GM23338 (cell line): Measurements from ENCODE around the gene ASCL2. TPM values are rescaled to one million over a fixed set of nuclear protein-coding genes. Genes with fewer than 3 reads are reported as not detected.

Experiments
- ATAC-seq: fragments of 200-7000 bp; cut with Tn5 transposase; 3 replicates; pipeline ENCODE4 v1.9.1; 2020
- DNase-seq: peaks from one replicate; pipeline ENCODE4 v3.0.0-alpha.2; 2015; ENCODE audit warnings: low spot score
- H2AFZ ChIP-seq: fragments of 200-600 bp; sonication (generic); 2 replicates; pipeline ENCODE4 v1.8.0; 2016; ENCODE audit warnings: antibody characterized with exemption, mild to moderate bottlenecking, moderate library complexity
- H3F3A ChIP-seq: fragments of 200-600 bp; sonication (generic); replicated peaks from 2 replicates; pipeline ENCODE4 v1.8.0; 2017; ENCODE audit warnings: antibody characterized with exemption, mixed run types, low read depth
- H3K27ac ChIP-seq: fragments of 200-600 bp; sonication (generic); 2 replicates; pipeline ENCODE4 v1.6.1; 2016; ENCODE audit warnings: low read depth
- H3K27me3 ChIP-seq: fragments of 200-600 bp; sonication (generic); 2 replicates; pipeline ENCODE4 v1.8.0; 2016; ENCODE audit warnings: mild to moderate bottlenecking, mixed run types, moderate library complexity; ENCODE audit not compliant: insufficient read depth
- H3K36me3 ChIP-seq: fragments of 200-600 bp; sonication (generic); 2 replicates; pipeline ENCODE4 v1.8.0; 2016; ENCODE audit warnings: mild to moderate bottlenecking; ENCODE audit not compliant: insufficient read depth
- H3K4me1 ChIP-seq: fragments of 200-600 bp; sonication (generic); 2 replicates; pipeline ENCODE4 v1.8.0; 2016; ENCODE audit warnings: mild to moderate bottlenecking, moderate library complexity; ENCODE audit not compliant: insufficient read depth
- H3K4me2 ChIP-seq: fragments of 200-600 bp; sonication (generic); 2 replicates; pipeline ENCODE4 v1.7.1; 2017; ENCODE audit warnings: mixed run types
- H3K4me3 ChIP-seq: fragments of 200-600 bp; sonication (generic); 2 replicates; pipeline ENCODE4 v1.6.1; 2016; ENCODE audit warnings: mixed run types
- H3K79me2 ChIP-seq: fragments of 200-600 bp; sonication (generic); replicated peaks from 2 replicates; pipeline ENCODE4 v1.8.0; 2017; ENCODE audit warnings: mild to moderate bottlenecking; ENCODE audit not compliant: insufficient read depth
- H3K9me2 ChIP-seq: fragments of 200-600 bp; sonication (generic); 2 replicates; pipeline ENCODE4 v1.8.0; 2017; ENCODE audit not compliant: insufficient read depth
- H4K20me1 ChIP-seq: fragments of 200-600 bp; sonication (generic); replicated peaks from 2 replicates; pipeline ENCODE4 v1.8.0; 2017; ENCODE audit warnings: mild to moderate bottlenecking; ENCODE audit not compliant: insufficient read depth
- H3K27ac Mint-ChIP-seq: 2 replicates; pipeline ENCODE4 v1.8.0; 2020; ENCODE audit warnings: inconsistent platforms, mild to moderate bottlenecking, moderate library complexity, mixed read lengths
- H3K27me3 Mint-ChIP-seq: 3 replicates; pipeline ENCODE4 v1.8.0; 2022; ENCODE audit warnings: low read depth, mild to moderate bottlenecking, moderate library complexity, mixed read lengths, inconsistent platforms; ENCODE audit not compliant: insufficient read depth, poor library complexity
- H3K36me3 Mint-ChIP-seq: 3 replicates; pipeline ENCODE4 v1.8.0; 2021; ENCODE audit warnings: low read depth, mild to moderate bottlenecking, inconsistent platforms, moderate library complexity, mixed read lengths
- H3K4me1 Mint-ChIP-seq: 3 replicates; pipeline ENCODE4 v1.8.0; 2020; ENCODE audit warnings: mild to moderate bottlenecking, inconsistent platforms, mixed read lengths
- H3K4me3 Mint-ChIP-seq: 3 replicates; pipeline ENCODE4 v1.8.0; 2021; ENCODE audit warnings: moderate library complexity, mild to moderate bottlenecking, inconsistent platforms, mixed read lengths
- H3K9me3 Mint-ChIP-seq: 3 replicates; pipeline ENCODE4 v1.8.0; 2020; ENCODE audit warnings: moderate library complexity, mild to moderate bottlenecking, inconsistent platforms, mixed read lengths
- CREB1 ChIP-seq: fragments of 250-450 bp; sonication (Bioruptor Pico); IDR thresholded peaks from 2 replicates; pipeline ENCODE4 v1.5.0; 2020; ENCODE audit warnings: low read depth, mild to moderate bottlenecking, moderate library complexity
- CTCF ChIP-seq, 2 experiments: fragments of 200-600 bp in 1 of 2; sonication (generic) in 1 of 2; conservative IDR thresholded peaks; 2 replicates each; pipeline versions ENCODE4 v1.5.1 to v1.6.1; 2016 to 2017; ENCODE audit warnings: antibody characterized with exemption in 2 of 2, low read depth in 2 of 2, mild to moderate bottlenecking in 2 of 2, moderate library complexity in 1 of 2
- ETS1 ChIP-seq: IDR thresholded peaks from 2 replicates; pipeline ENCODE4 v1.6.1; 2016; ENCODE audit warnings: antibody characterized with exemption
- EZH2 ChIP-seq: fragments of 200-600 bp; sonication (generic); IDR thresholded peaks from one replicate; pipeline ENCODE4 v1.8.0; 2017; ENCODE audit warnings: antibody characterized with exemption, mild to moderate bottlenecking, low read depth; ENCODE audit not compliant: unreplicated experiment
- JUNB ChIP-seq: IDR thresholded peaks from one replicate; pipeline ENCODE4 v1.6.1; 2016; ENCODE audit warnings: antibody characterized with exemption; ENCODE audit not compliant: unreplicated experiment
- NANOG ChIP-seq: IDR thresholded peaks from 2 replicates; pipeline ENCODE4 v1.6.1; 2016; ENCODE audit warnings: antibody characterized with exemption, borderline replicate concordance
- REST ChIP-seq: IDR thresholded peaks from one replicate; pipeline ENCODE4 v1.6.1; 2018; ENCODE audit warnings: antibody characterized with exemption; ENCODE audit not compliant: unreplicated experiment
- STAT1 ChIP-seq: IDR thresholded peaks from one replicate; pipeline ENCODE4 v1.6.1; 2016; ENCODE audit warnings: antibody characterized with exemption; ENCODE audit not compliant: unreplicated experiment
- ZNF114 ChIP-seq: fragments of 250-450 bp; sonication (Bioruptor Pico); IDR thresholded peaks from 2 replicates; pipeline ENCODE4 v1.5.0; 2020; ENCODE audit warnings: mild to moderate bottlenecking, moderate library complexity
- ZNF331 ChIP-seq: fragments of 250-450 bp; sonication (Bioruptor Pico); IDR thresholded peaks from 2 replicates; pipeline ENCODE4 v1.5.0; 2020; ENCODE audit warnings: low read depth, mild to moderate bottlenecking, moderate library complexity
- ZNF462 ChIP-seq: fragments of 250-450 bp; sonication (Bioruptor Pico); IDR thresholded peaks from 2 replicates; pipeline ENCODE4 v1.5.0; 2020; ENCODE audit warnings: mild to moderate bottlenecking, moderate library complexity
- polyA plus RNA-seq: library from polyadenylated mRNA; unstranded; fragments of >200 nt; fragmentation: Nextera tagmentation; extraction: Ambion mirVana; gene quantifications from 2 replicates; pipeline ENCODE4 v1.2.1, GENCODE V29; 2016
- total RNA-seq: library from RNA; depleted of rRNA; stranded (reverse); fragments of >200 nt; shearing (Covaris generic); gene quantifications from 2 replicates; pipeline ENCODE4 v1.2.3, GENCODE V29; 2014

Gene ASCL2
- total and polyA plus RNA-seq, 2 experiments from 2014 or later, result 0.57 to 1.6 TPM

- peaks cover 2% of the 10 kb centered on the region; the same call in 2 of the 3 replicates for H3K4me1 Mint-ChIP-seq
- H4K20me1 ChIP-seq, result no peaks in the 10 kb centered on the region
- no peak overlapping the region for H2AFZ ChIP-seq
- peaks cover 12% of the 10 kb centered on the region; the same call in 2 of the 3 replicates for H3K9me3 Mint-ChIP-seq
- no peak overlapping the region for H3K4me3 Mint-ChIP-seq
- H3K4me1 ChIP-seq, result no peaks in the 10 kb centered on the region; the same call in 1 of the 2 replicates
- H3K27me3 ChIP-seq, result peaks cover 8% of the 10 kb centered on the region; the same call in 1 of the 2 replicates
- H3K27ac ChIP-seq, result no peak overlapping the region
- H3K27ac Mint-ChIP-seq, result no peak overlapping the region
- DNase-seq (no peak), ATAC-seq (no peak)
- no peak overlapping the region for H3K4me2 ChIP-seq
- no peaks in the 10 kb centered on the region for H3K79me2 ChIP-seq
- 0 out of 2 replicates have a peak, but pooled peaks cover 7% of the 10 kb centered on the region for H3K9me2 ChIP-seq
- no peaks in the 10 kb centered on the region for H3K36me3 Mint-ChIP-seq
- no peaks in the 10 kb centered on the region for H3F3A ChIP-seq
- H3K4me3 ChIP-seq, result no peak overlapping the region
- TF ChIP-seq JUNB, result no peak
- no peak for TF ChIP-seq NANOG
- no peak for TF ChIP-seq ZNF114 (CRISPR knock-in tag)
- TF ChIP-seq STAT1, result no peak
- no peak for TF ChIP-seq REST
- no peak for TF ChIP-seq CTCF (conservative IDR thresholded peaks at IDR 0.05; ENCODE audit: low read depth in 2 of 2)
- no peak for TF ChIP-seq EZH2
- no peak for TF ChIP-seq ZNF462
- TF ChIP-seq ZNF331 (CRISPR knock-in tag), result no peak
- TF ChIP-seq CREB1 (CRISPR knock-in tag), result no peak
- no peak for TF ChIP-seq ETS1
- no peaks in the 10 kb centered on the region for H3K27me3 Mint-ChIP-seq
- H3K36me3 ChIP-seq, result no peaks in the 10 kb centered on the region
Measured at GRCh38 chr11:2229713-2230297, 40.6 kb downstream of the ASCL2 start.
